ENCODE measurements around the gene OR2T35.
"Not testable (repeated sequence)": the region's sequence is repeated elsewhere in the genome, so short reads cannot be mapped to it uniquely, and the experiment has no call there.

GRCh38 chr1:248634991-248635390 is 10.1 kb downstream of the OR2T35 start, which contains the start of gene OR2T11:
- TF ChIP-seq, protein P1, sequence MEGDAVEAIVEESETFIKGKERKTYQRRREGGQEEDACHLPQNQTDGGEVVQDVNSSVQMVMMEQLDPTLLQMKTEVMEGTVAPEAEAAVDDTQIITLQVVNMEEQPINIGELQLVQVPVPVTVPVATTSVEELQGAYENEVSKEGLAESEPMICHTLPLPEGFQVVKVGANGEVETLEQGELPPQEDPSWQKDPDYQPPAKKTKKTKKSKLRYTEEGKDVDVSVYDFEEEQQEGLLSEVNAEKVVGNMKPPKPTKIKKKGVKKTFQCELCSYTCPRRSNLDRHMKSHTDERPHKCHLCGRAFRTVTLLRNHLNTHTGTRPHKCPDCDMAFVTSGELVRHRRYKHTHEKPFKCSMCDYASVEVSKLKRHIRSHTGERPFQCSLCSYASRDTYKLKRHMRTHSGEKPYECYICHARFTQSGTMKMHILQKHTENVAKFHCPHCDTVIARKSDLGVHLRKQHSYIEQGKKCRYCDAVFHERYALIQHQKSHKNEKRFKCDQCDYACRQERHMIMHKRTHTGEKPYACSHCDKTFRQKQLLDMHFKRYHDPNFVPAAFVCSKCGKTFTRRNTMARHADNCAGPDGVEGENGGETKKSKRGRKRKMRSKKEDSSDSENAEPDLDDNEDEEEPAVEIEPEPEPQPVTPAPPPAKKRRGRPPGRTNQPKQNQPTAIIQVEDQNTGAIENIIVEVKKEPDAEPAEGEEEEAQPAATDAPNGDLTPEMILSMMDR (IDR thresholded peaks at IDR 0.05): not testable (repeated sequence)
- TF ChIP-seq ZFX (IDR thresholded peaks at IDR 0.05; ENCODE audit: borderline replicate concordance): not testable (repeated sequence)
